Uterus (tissue), 4 donors: ENCODE measurements around the gene IL15RA. TPM values are rescaled to one million over a fixed set of nuclear protein-coding genes. Genes with fewer than 3 reads are reported as not detected.

Source experiments
- DNase-seq, 2 donors: peaks; one replicate each; pipeline ENCODE4 v3.0.0-alpha.2; 2019 to 2020
- H3K27ac ChIP-seq, 2 donors: fragments of 200-600 bp; sonication (generic); 1 replicate in 1 of 2; 2 replicates in 1 of 2; pipeline ENCODE4 v1.5.1; 2016 to 2018
- H3K27me3 ChIP-seq, 2 donors: fragments of 200-600 bp; sonication (generic); one replicate each; pipeline ENCODE4 v1.5.1; 2018 to 2019; ENCODE audit warnings: control low read depth in 1 of 2
- H3K36me3 ChIP-seq, 2 donors: fragments of 200-600 bp; sonication (generic); one replicate each; pipeline ENCODE4 v1.5.1; 2019; ENCODE audit warnings: control low read depth in 1 of 2
- H3K4me1 ChIP-seq, 2 donors: fragments of 200-600 bp; sonication (generic); one replicate each; pipeline ENCODE4 v1.5.1; 2018 to 2019; ENCODE audit warnings: control low read depth in 1 of 2
- H3K4me3 ChIP-seq, 2 donors: fragments of 200-600 bp; sonication (generic); 1 replicate in 1 of 2; 2 replicates in 1 of 2; pipeline ENCODE4 v1.5.1; 2018 to 2019; ENCODE audit warnings: mild to moderate bottlenecking in 1 of 2
- H3K9me3 ChIP-seq, 2 donors: fragments of 200-600 bp; sonication (generic); one replicate each; pipeline ENCODE4 v1.5.1; 2019; ENCODE audit warnings: control low read depth in 1 of 2
- POLR2A ChIP-seq, 2 donors: fragments of 450-650 bp; IDR thresholded peaks; one replicate each; pipeline ENCODE4 v1.6.1; 2016; ENCODE audit warnings: antibody characterized with exemption in 2 of 2, mild to moderate bottlenecking in 1 of 2, moderate library complexity in 1 of 2
- intact Hi-C: fragments of 100-400 bp; cut with DNase I; formaldehyde crosslinking; loops from one replicate; pipeline ENCODE4 v1.15.1; 2023; ENCODE audit warnings: low total_unique reads
- total RNA-seq, 4 donors: library from RNA; depleted of rRNA in 3 of 4; stranded (reverse); fragments of >200 nt in 3 of 4; gene quantifications; one replicate each; pipeline versions ENCODE4 v1.1.0 to v1.2.4, GENCODE V29; 2014 to 2023
- TF ChIP-seq, protein P1 (sequence below), 4 experiments: fragments of 200-600 bp in 2 of 4; fragments of 450-650 bp in 2 of 4; sonication (generic) in 2 of 4; IDR thresholded peaks; one replicate each; pipeline ENCODE4 v1.5.1; 2016 to 2019; ENCODE audit warnings: antibody characterized with exemption in 4 of 4, mild to moderate bottlenecking in 2 of 4, moderate library complexity in 1 of 4
- donor health status: DM: yes; HTN: yes; CAD: no.

Gene IL15RA
- total RNA-seq, 4 donors from 2014 or later: 1.6 to 42.5 (median 31.9) TPM

DNA sequence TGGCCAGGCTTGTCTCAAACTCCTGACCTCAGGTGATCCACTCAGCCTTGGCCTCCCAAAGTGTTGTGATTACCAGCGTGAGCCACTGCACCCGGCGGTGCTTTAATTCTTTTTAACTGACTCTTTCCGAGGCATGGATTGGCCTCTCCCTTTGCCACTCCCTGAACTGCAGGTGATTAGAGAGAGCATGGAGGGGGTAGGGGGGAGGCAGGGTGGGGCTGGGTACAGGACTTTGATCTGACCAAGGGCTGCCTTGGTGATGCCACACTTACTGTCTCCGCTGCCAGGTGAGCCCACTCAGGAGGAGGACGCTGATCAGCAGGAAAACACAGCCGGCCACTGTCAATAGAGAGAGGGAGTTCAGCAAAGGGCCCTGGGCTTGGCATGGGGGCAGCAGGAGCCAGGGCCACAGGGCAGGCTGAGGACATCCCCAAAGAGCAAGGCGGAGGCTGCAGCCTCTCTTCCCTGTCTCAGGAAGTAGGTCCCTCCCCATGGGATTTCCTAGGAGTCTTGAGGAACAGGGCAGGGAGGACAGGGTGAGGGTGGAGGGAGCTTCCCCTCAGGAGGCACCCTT lies 40.5 kb upstream of the IL15RA start:
- Histone ChIP-seq H3K9me3 (no peaks in the 10 kb centered on the region), H3K27me3 (no peaks in the 10 kb centered on the region), H3K4me3 (no peak overlapping the region), H3K27ac (peak overlapping the region; percentile 47 to 58), H3K36me3 (no peaks in the 10 kb centered on the region), H3K4me1 (no peaks in the 10 kb centered on the region)
- no peak for DNase-seq
- TF ChIP-seq, protein P1, sequence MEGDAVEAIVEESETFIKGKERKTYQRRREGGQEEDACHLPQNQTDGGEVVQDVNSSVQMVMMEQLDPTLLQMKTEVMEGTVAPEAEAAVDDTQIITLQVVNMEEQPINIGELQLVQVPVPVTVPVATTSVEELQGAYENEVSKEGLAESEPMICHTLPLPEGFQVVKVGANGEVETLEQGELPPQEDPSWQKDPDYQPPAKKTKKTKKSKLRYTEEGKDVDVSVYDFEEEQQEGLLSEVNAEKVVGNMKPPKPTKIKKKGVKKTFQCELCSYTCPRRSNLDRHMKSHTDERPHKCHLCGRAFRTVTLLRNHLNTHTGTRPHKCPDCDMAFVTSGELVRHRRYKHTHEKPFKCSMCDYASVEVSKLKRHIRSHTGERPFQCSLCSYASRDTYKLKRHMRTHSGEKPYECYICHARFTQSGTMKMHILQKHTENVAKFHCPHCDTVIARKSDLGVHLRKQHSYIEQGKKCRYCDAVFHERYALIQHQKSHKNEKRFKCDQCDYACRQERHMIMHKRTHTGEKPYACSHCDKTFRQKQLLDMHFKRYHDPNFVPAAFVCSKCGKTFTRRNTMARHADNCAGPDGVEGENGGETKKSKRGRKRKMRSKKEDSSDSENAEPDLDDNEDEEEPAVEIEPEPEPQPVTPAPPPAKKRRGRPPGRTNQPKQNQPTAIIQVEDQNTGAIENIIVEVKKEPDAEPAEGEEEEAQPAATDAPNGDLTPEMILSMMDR (IDR thresholded peaks at IDR 0.05): no peak
- intact Hi-C loops: no loop called here

DNA sequence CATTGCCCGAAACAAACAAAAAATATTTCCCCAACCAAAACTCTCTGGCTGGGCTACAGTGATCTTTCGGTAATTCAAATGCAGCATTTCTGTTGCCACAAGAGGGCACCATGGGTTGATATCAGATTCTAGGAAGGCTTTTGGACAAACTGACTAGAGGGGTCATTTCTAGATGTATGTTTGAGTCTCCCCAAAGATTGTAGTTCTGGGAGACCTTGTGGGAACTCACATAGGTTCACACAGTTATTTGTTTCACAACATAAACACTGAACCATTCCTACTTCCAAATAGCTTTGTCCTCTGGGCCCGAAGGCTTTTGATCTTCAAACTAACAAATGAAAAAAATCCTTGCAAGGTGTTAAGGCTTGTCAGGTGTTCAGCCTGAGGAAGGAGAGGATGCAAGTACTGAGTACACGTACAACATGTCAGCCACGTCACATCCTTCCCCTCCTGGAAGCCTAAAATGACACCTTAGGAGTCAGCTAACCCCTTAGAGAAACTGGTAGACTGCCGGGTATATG lies 37.0 kb upstream of the IL15RA start:
- intact Hi-C loops: no loop called here
- Histone ChIP-seq H3K4me3 (no peak overlapping the region), H3K36me3 (no peaks in the 10 kb centered on the region), H3K27ac (peak overlapping the region; percentile 27 to 70), H3K4me1 (no peaks in the 10 kb centered on the region), H3K27me3 (no peaks in the 10 kb centered on the region), H3K9me3 (no peaks in the 10 kb centered on the region)
- TF ChIP-seq, protein P1 (IDR thresholded peaks at IDR 0.05): peak; percentile 71 to 79 (median 78)
- no peak for TF ChIP-seq POLR2A (IDR thresholded peaks at IDR 0.05)
- DNase-seq: peak; percentile 59 to 79

DNA sequence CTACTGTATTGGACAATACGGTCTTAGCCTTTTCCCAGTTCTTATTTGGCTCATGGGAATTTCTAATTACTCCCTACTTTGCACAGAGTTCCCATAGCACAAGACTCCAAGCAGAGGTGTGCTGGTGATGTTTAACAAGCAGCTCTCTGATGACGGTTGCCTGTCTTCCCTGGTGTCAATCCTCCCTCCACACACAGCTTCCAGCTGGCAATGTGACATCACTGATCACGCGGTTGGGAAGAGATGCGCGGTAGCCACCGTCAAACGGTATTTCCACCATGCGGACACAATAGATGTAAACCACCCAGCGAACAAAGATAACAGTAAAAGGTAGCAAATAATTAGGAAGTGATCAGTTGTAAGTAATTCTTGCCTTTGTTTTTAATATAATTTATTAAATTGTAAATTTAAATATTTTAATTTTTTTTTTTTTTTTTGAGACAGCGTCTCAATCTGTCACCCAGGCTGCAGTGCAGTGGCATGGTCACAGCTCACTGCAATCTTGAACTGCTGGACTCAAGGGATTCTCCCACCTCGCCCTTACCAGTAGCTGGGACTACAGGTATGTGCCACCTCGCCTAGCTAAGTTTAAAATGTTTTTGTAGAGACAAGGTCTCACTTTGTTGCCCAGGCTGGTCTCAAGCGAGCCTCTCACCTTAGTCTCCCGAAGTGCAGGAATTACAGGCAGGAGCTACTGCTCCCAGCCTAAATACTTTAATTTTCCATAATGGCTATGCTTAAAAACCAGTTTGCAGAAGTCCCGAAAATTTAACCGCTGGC lies 36.3 kb upstream of the IL15RA start:
- H3K36me3 ChIP-seq: no peaks in the 10 kb centered on the region
- DNase-seq: no peak
- intact Hi-C loops: no loop called here
- H3K27ac ChIP-seq: peak overlapping the region; percentile 27 to 70
- H3K4me3 ChIP-seq: no peak overlapping the region
- TF ChIP-seq POLR2A (IDR thresholded peaks at IDR 0.05): no peak
- TF ChIP-seq, protein P1 (IDR thresholded peaks at IDR 0.05): no peak
- H3K4me1 ChIP-seq: no peaks in the 10 kb centered on the region
- no peaks in the 10 kb centered on the region for H3K27me3 ChIP-seq
- H3K9me3 ChIP-seq: no peaks in the 10 kb centered on the region

DNA sequence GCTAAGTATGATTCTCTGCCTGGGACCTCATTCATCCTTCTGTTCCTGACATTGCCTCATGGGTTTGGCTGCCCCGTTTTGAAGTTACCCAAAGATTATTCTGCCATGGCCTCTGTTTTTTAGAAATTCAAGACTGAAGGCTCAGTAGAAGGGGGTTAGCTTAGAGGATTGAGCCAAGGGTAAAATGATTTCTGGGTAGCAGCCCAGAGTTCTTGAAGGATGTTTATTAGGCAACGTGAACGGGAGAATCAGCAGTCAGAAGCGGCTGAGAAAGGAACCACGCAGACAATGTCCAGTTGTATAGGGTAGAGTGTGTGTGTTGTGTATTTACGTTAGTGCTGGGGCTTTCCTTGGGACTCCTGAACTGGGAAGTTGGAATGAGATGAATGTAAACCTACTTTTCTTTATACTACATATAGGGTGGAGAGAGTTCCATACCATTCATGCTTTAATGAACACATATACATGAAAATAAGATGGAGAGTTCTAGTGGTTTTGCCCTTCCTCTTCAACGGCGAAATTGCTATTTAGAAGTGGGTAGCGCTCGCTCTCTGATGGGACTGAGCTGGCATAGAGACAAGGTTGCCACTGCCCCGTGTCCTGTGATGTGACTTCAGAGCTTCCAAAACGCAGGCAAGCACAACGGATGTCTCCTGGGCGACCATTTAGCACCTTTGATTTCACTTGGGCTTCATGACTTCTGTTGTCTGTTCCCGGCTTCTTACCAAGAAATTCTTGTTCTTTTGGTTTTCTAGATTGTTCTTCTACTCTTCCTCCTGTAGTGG lies 35.0 kb upstream of the IL15RA start:
- intact Hi-C loops: no loop called here
- TF ChIP-seq, protein P1 (IDR thresholded peaks at IDR 0.05): no peak
- TF ChIP-seq POLR2A (IDR thresholded peaks at IDR 0.05): no peak
- H3K27me3 ChIP-seq: no peaks in the 10 kb centered on the region
- H3K9me3 ChIP-seq: no peaks in the 10 kb centered on the region
- no peak overlapping the region for H3K4me3 ChIP-seq
- no peaks in the 10 kb centered on the region for H3K4me1 ChIP-seq
- no peaks in the 10 kb centered on the region for H3K36me3 ChIP-seq
- no peak for DNase-seq
- H3K27ac ChIP-seq: no peak overlapping the region
